GM12878 (cell line): ENCODE measurements around the gene ZNF652. TPM values are rescaled to one million over a fixed set of nuclear protein-coding genes. Genes with fewer than 3 reads are reported as not detected.

ENCODE experiments used
- ATF7 ChIP-seq: fragments of 450-650 bp; IDR thresholded peaks from 2 replicates; pipeline ENCODE4 v1.6.1; 2016; ENCODE audit warnings: low read depth, mild to moderate bottlenecking
- CBFB ChIP-seq: IDR thresholded peaks from 2 replicates; pipeline ENCODE4 v1.6.1; 2016; ENCODE audit warnings: antibody characterized with exemption, low read depth
- EGR1 ChIP-seq, 2 experiments: IDR thresholded peaks; 1 replicate in 1 of 2; 2 replicates in 1 of 2; pipeline ENCODE4 v1.6.1; 2011 to 2012; ENCODE audit warnings: low read depth in 2 of 2, low read length in 2 of 2, borderline replicate concordance in 1 of 2, mild to moderate bottlenecking in 1 of 2, moderate library complexity in 1 of 2
- HDAC6 ChIP-seq: fragments of 200-600 bp; sonication (generic); IDR thresholded peaks from one replicate; pipeline ENCODE4 v1.8.0; 2017; ENCODE audit warnings: antibody characterized with exemption; ENCODE audit not compliant: unreplicated experiment
- IKZF1 ChIP-seq: fragments of 450-650 bp; conservative IDR thresholded peaks from 2 replicates; pipeline ENCODE4 v1.6.1; 2017; ENCODE audit warnings: antibody characterized with exemption, mild to moderate bottlenecking
- MLLT1 ChIP-seq: fragments of 450-650 bp; IDR thresholded peaks from 2 replicates; pipeline ENCODE4 v1.6.1; 2016; ENCODE audit warnings: mild to moderate bottlenecking
- MTA2 ChIP-seq: fragments of 450-650 bp; IDR thresholded peaks from 2 replicates; pipeline ENCODE4 v1.6.1; 2016; ENCODE audit warnings: low read depth, mild to moderate bottlenecking, moderate library complexity
- MTA3 ChIP-seq: IDR thresholded peaks from 2 replicates; pipeline ENCODE4 v1.6.1; 2012; ENCODE audit warnings: low read length, inconsistent platforms, borderline replicate concordance
- NKRF ChIP-seq: fragments of 450-650 bp; conservative IDR thresholded peaks from 2 replicates; pipeline ENCODE4 v1.6.1; 2017; ENCODE audit warnings: mild to moderate bottlenecking, moderate library complexity
- PAX5 ChIP-seq: IDR thresholded peaks from 2 replicates; pipeline ENCODE4 v1.6.1; 2011; ENCODE audit warnings: low read depth, low read length, borderline replicate concordance
- POLR2A ChIP-seq: IDR thresholded peaks from 2 replicates; pipeline ENCODE4 v1.6.1; 2011; ENCODE audit warnings: low read depth, mild to moderate bottlenecking, low read length
- RBBP5 ChIP-seq: fragments of 200-600 bp; sonication (generic); conservative IDR thresholded peaks from 2 replicates; pipeline ENCODE4 v1.6.1; 2016
- RUNX3 ChIP-seq: IDR thresholded peaks from 2 replicates; pipeline ENCODE4 v1.6.1; 2012; ENCODE audit warnings: low read length, inconsistent platforms
- SIN3A ChIP-seq: IDR thresholded peaks from 2 replicates; pipeline ENCODE4 v1.6.1; 2012; ENCODE audit warnings: low read depth, low read length, improper control_type of control experiment
- SP1 ChIP-seq: IDR thresholded peaks from one replicate; pipeline ENCODE4 v1.6.1; 2011; ENCODE audit warnings: low read depth, low read length
- TARDBP ChIP-seq: IDR thresholded peaks from 2 replicates; pipeline ENCODE4 v1.6.1; 2016; ENCODE audit warnings: borderline replicate concordance
- TCF12 ChIP-seq: IDR thresholded peaks from 2 replicates; pipeline ENCODE4 v1.6.1; 2011; ENCODE audit warnings: low read depth, mild to moderate bottlenecking, low read length
- YY1 ChIP-seq: IDR thresholded peaks from 2 replicates; pipeline ENCODE4 v1.6.1; 2011; ENCODE audit warnings: low read depth, mild to moderate bottlenecking, low read length
- ZBTB40 ChIP-seq: fragments of 450-650 bp; IDR thresholded peaks from 2 replicates; pipeline ENCODE4 v1.6.1; 2016; ENCODE audit warnings: mild to moderate bottlenecking, moderate library complexity, borderline replicate concordance
- polyA plus RNA-seq, 11 experiments: library from polyadenylated mRNA; depleted of rRNA in 4 of 11; unstranded in 6 of 11; stranded (reverse) in 5 of 11; fragments of >200 nt; fragmentation: Nextera tagmentation in 4 of 11; fragmentation: Illumina TruSeq in 1 of 11; extraction: Ambion mirVana in 4 of 11; extraction: Trizol in 1 of 11; gene quantifications; 1 replicate in 1 of 11; 2 replicates in 10 of 11; pipeline versions ENCODE4 v1.2.1 to v1.2.3, GENCODE V29; 2011 to 2016; ENCODE audit warnings: inconsistent platforms in 2 of 11, missing spikeins in 2 of 11, low read depth in 1 of 11
- total RNA-seq, 4 experiments: library from RNA; depleted of rRNA in 3 of 4; stranded (reverse); fragments of >200 nt in 3 of 4; fragmentation: Illumina TruSeq in 1 of 4; extraction: Trizol in 1 of 4; gene quantifications; 2 replicates each; pipeline versions ENCODE4 v1.2.1 to v1.2.3, GENCODE V29; 2013 to 2021

The ZNF652 gene
- total and polyA plus RNA-seq, 10 of the 15 experiments (the other 5 are each of a cell fraction or from before 2014, with no cell fraction given) = 3.4 to 13.1 (median 8.7) TPM

- TF ChIP-seq ZBTB40 (0 out of 2 replicates have a peak, but pooled peaks have one; percentile 7), TARDBP (0 out of 2 replicates have a peak, but pooled peaks have one; percentile 21), ATF7 (peak; percentile 20; the same call in 1 of the 2 replicates), MLLT1 (0 out of 2 replicates have a peak, but pooled peaks have one; percentile 55), SIN3A (no peak), EGR1 (IDR thresholded peaks at IDR 0.05; ENCODE audit: borderline replicate concordance in 1 of 2, low read depth in 2 of 2, low read length in 2 of 2) (peak in 1 of 2 experiments; percentile 77; a peak in 2 of 3 replicates), MTA3 (no peak), NKRF (0 out of 2 replicates have a peak, but pooled peaks have one; percentile 52), RUNX3 (peak; percentile 77), YY1 (0 out of 2 replicates have a peak, but pooled peaks have one; percentile 42), CBFB (peak; percentile 77), TCF12 (0 out of 2 replicates have a peak, but pooled peaks have one; percentile 54), RBBP5 (0 out of 2 replicates have a peak, but pooled peaks have one; percentile 38), SP1 (peak; percentile 3), HDAC6 (no peak), POLR2A (peak; percentile 53), PAX5 (no peak; the same call in 1 of the 2 replicates), IKZF1 (peak; percentile 48; the same call in 1 of the 2 replicates), MTA2 (no peak)
Measured at GRCh38 chr17:49361129-49361901, 735 bp downstream of the ZNF652 start (continued).
